Liver (tissue), 3 donors: ENCODE results near the gene KAZALD1.

Experiments used
- ATF3 ChIP-seq: IDR thresholded peaks from 2 replicates; pipeline ENCODE4 v1.6.1; 2016; ENCODE audit warnings: antibody characterized with exemption
- CTCF ChIP-seq: fragments of 150-350 bp; IDR thresholded peaks from 2 replicates; pipeline ENCODE4 v1.5.1; 2017; ENCODE audit warnings: improper control_type of control experiment, low read depth, low read length; ENCODE audit not compliant: missing input control
- FOXA1 ChIP-seq: IDR thresholded peaks from 2 replicates; pipeline ENCODE4 v1.6.1; 2016; ENCODE audit warnings: antibody characterized with exemption
- GABPA ChIP-seq, 2 donors: IDR thresholded peaks in 1 of 2; conservative IDR thresholded peaks in 1 of 2; 2 replicates each; pipeline ENCODE4 v1.6.1; 2016; ENCODE audit warnings: antibody characterized with exemption in 2 of 2, mild to moderate bottlenecking in 1 of 2, moderate library complexity in 1 of 2
- HNF4G ChIP-seq: IDR thresholded peaks from 2 replicates; pipeline ENCODE4 v1.6.1; 2016; ENCODE audit warnings: antibody characterized with exemption
- JUND ChIP-seq, 2 donors: IDR thresholded peaks; 2 replicates each; pipeline ENCODE4 v1.6.1; 2016; ENCODE audit warnings: antibody characterized with exemption in 2 of 2
- RAD21 ChIP-seq, 2 donors: IDR thresholded peaks; 2 replicates each; pipeline ENCODE4 v1.6.1; 2016; ENCODE audit warnings: antibody characterized with exemption in 2 of 2, mild to moderate bottlenecking in 2 of 2
- RXRA ChIP-seq, 2 donors: IDR thresholded peaks; 2 replicates each; pipeline ENCODE4 v1.6.1; 2017 to 2018; ENCODE audit warnings: antibody characterized with exemption in 2 of 2, mild to moderate bottlenecking in 1 of 2
- TAF1 ChIP-seq: conservative IDR thresholded peaks from 2 replicates; pipeline ENCODE4 v1.6.1; 2016; ENCODE audit warnings: antibody characterized with exemption, mild to moderate bottlenecking
- TF ChIP-seq, protein P1 (sequence below): IDR thresholded peaks from 2 replicates; pipeline ENCODE4 v1.6.1; 2016; ENCODE audit warnings: antibody characterized with exemption
- TF ChIP-seq, protein P2 (sequence below): IDR thresholded peaks from 2 replicates; pipeline ENCODE4 v1.6.1; 2016; ENCODE audit warnings: antibody characterized with exemption
- donor health status: healthy.
- donor health status: healthy.

DNA sequence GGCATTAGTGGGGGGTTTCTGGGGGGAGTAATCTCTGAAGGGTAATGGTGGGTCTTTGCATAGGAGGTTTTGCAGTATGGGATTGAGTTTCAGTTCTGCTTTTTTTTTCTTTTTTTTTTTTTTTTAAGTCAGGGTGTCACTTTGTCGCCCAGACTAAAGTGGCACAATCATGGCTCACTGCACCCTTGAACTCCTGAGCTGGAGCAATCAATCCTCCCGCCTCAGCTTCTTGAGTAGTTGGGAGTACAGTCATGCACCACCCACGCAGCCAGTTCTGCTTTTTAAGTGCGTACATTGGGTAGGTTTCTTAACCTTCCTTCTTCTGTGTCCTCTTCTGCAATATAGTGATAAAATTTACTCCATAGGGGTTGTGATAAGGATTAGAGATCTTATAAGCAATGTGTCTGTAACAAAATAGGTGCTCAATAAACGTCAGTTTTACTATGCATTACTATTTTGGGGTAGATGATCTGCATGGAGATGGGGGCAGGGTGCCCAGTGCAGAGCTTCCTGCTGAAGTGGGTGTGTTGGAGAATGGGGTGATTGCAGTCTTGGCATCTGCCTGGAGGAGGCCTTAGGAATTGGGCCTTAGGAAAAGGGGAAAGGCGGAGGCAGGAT lies 9.6 kb downstream of the KAZALD1 start:
- TF ChIP-seq HNF4G, result no peak
- no peak for TF ChIP-seq CTCF
- no peak for TF ChIP-seq FOXA1
- TF ChIP-seq, protein P1, sequence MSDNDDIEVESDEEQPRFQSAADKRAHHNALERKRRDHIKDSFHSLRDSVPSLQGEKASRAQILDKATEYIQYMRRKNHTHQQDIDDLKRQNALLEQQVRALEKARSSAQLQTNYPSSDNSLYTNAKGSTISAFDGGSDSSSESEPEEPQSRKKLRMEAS, result no peak
- TF ChIP-seq TAF1, result no peak
- no peak for TF ChIP-seq ATF3
- no peak for TF ChIP-seq JUND (IDR thresholded peaks at IDR 0.05)
- TF ChIP-seq GABPA (IDR thresholded peaks at IDR 0.05 in 1 of 2, conservative IDR thresholded peaks at IDR 0.05 in 1 of 2), result no peak
- no peak for TF ChIP-seq RXRA (IDR thresholded peaks at IDR 0.05)
- TF ChIP-seq RAD21 (IDR thresholded peaks at IDR 0.05), result no peak
- TF ChIP-seq, protein P2, sequence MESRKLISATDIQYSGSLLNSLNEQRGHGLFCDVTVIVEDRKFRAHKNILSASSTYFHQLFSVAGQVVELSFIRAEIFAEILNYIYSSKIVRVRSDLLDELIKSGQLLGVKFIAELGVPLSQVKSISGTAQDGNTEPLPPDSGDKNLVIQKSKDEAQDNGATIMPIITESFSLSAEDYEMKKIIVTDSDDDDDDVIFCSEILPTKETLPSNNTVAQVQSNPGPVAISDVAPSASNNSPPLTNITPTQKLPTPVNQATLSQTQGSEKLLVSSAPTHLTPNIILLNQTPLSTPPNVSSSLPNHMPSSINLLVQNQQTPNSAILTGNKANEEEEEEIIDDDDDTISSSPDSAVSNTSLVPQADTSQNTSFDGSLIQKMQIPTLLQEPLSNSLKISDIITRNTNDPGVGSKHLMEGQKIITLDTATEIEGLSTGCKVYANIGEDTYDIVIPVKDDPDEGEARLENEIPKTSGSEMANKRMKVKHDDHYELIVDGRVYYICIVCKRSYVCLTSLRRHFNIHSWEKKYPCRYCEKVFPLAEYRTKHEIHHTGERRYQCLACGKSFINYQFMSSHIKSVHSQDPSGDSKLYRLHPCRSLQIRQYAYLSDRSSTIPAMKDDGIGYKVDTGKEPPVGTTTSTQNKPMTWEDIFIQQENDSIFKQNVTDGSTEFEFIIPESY, result no peak
